ENCODE results near the gene TTBK1.

Gene TTBK1

GRCh38 chr6:43261198-43261597 is 17.9 kb downstream of the TTBK1 start:
- no peak overlapping the region for H3K4me3 ChIP-seq (ENCODE audit: low read depth in 1 of 2, low read length in 1 of 2)
- no peak for TF ChIP-seq CTCF (IDR thresholded peaks at IDR 0.05)
- no peaks in the 10 kb centered on the region for H3K9me3 ChIP-seq
- H3K27me3 ChIP-seq, result peaks cover 27% of the 10 kb centered on the region
- H3K27ac ChIP-seq, result no peak overlapping the region
- H3K4me1 ChIP-seq (ENCODE audit: control insufficient read depth in 1 of 2, insufficient read depth in 1 of 2, low read depth in 1 of 2, low read length in 1 of 2), result no peaks in the 10 kb centered on the region
- no peaks in the 10 kb centered on the region for H3K36me3 ChIP-seq

- Histone ChIP-seq H3K27me3 (peaks cover 27% of the 10 kb centered on the region), H3K4me3 (ENCODE audit: low read depth in 1 of 2, low read length in 1 of 2) (no peak overlapping the region), H3K4me1 (ENCODE audit: control insufficient read depth in 1 of 2, insufficient read depth in 1 of 2, low read depth in 1 of 2, low read length in 1 of 2) (no peaks in the 10 kb centered on the region), H3K9me3 (no peaks in the 10 kb centered on the region), H3K27ac (no peak overlapping the region), H3K36me3 (no peaks in the 10 kb centered on the region)
- TF ChIP-seq CTCF (IDR thresholded peaks at IDR 0.05), result no peak
These were observed 18.9 kb downstream of the TTBK1 start for GRCh38 chr6:43262000-43262779.

- Histone ChIP-seq H3K4me3 (ENCODE audit: low read depth in 1 of 2, low read length in 1 of 2) (no peak overlapping the region), H3K4me1 (ENCODE audit: control insufficient read depth in 1 of 2, insufficient read depth in 1 of 2, low read depth in 1 of 2, low read length in 1 of 2) (no peaks in the 10 kb centered on the region), H3K27me3 (peaks cover 27% of the 10 kb centered on the region), H3K9me3 (no peaks in the 10 kb centered on the region), H3K27ac (no peak overlapping the region), H3K36me3 (no peaks in the 10 kb centered on the region)
- TF ChIP-seq CTCF (IDR thresholded peaks at IDR 0.05), result no peak
These were observed 19.6 kb downstream of the TTBK1 start for GRCh38 chr6:43262780-43263313.

GRCh38 chr6:43263314-43264178 is 20.3 kb downstream of the TTBK1 start:
- H3K27ac ChIP-seq, result no peak overlapping the region
- H3K4me3 ChIP-seq (ENCODE audit: low read depth in 1 of 2, low read length in 1 of 2), result no peak overlapping the region
- H3K36me3 ChIP-seq, result no peaks in the 10 kb centered on the region
- peaks cover 34% of the 10 kb centered on the region for H3K27me3 ChIP-seq
- H3K4me1 ChIP-seq (ENCODE audit: control insufficient read depth in 1 of 2, insufficient read depth in 1 of 2, low read depth in 1 of 2, low read length in 1 of 2), result no peaks in the 10 kb centered on the region
- H3K9me3 ChIP-seq, result no peaks in the 10 kb centered on the region
- TF ChIP-seq CTCF (IDR thresholded peaks at IDR 0.05), result peak; percentile 70

GRCh38 chr6:43264599-43265145 is 21.4 kb downstream of the TTBK1 start:
- Histone ChIP-seq H3K4me1 (ENCODE audit: control insufficient read depth in 1 of 2, insufficient read depth in 1 of 2, low read depth in 1 of 2, low read length in 1 of 2) (peaks cover 0 to 2% of the 10 kb centered on the region in 2 experiments), H3K4me3 (ENCODE audit: low read depth in 1 of 2, low read length in 1 of 2) (no peak overlapping the region), H3K36me3 (no peaks in the 10 kb centered on the region), H3K27me3 (peaks cover 42% of the 10 kb centered on the region), H3K27ac (no peak overlapping the region), H3K9me3 (no peaks in the 10 kb centered on the region)
- no peak for TF ChIP-seq CTCF (IDR thresholded peaks at IDR 0.05)

Measured in neutrophil (primary cell).